HepG2 (cell line): ENCODE results near the gene SLC2A11. TPM values are rescaled to one million over a fixed set of nuclear protein-coding genes. Genes with fewer than 3 reads are reported as not detected.

Source experiments
- ATF3 ChIP-seq: sonication (generic); formaldehyde crosslinking; IDR thresholded peaks from 2 replicates; pipeline ENCODE4 v1.4.0; 2020; ENCODE audit warnings: missing genetic modification reagents
- BCL6 ChIP-seq: IDR thresholded peaks from 2 replicates; pipeline ENCODE4 v1.6.1; 2016; ENCODE audit warnings: missing genetic modification reagents, missing compliant biosample characterization
- CC2D1A ChIP-seq: sonication (generic); formaldehyde crosslinking; IDR thresholded peaks from 2 replicates; pipeline ENCODE4 v1.8.1; 2023; ENCODE audit warnings: mild to moderate bottlenecking, missing genetic modification reagents
- CREBL2 ChIP-seq: sonication (generic); formaldehyde crosslinking; IDR thresholded peaks from 2 replicates; pipeline ENCODE4 v1.8.1; 2023; ENCODE audit warnings: missing genetic modification reagents, mild to moderate bottlenecking, borderline replicate concordance
- HINFP ChIP-seq: sonication (generic); formaldehyde crosslinking; IDR thresholded peaks from 2 replicates; pipeline ENCODE4 v1.4.0; 2020; ENCODE audit warnings: low read depth, mild to moderate bottlenecking, missing genetic modification reagents
- HNRNPUL1 ChIP-seq: fragments of 200-400 bp; formaldehyde crosslinking; IDR thresholded peaks from 2 replicates; pipeline ENCODE4 v1.6.1; 2017; ENCODE audit warnings: low read depth, mild to moderate bottlenecking, low read length, moderate library complexity
- HOXA3 ChIP-seq: sonication (generic); formaldehyde crosslinking; IDR thresholded peaks from 2 replicates; pipeline ENCODE4 v1.5.0; 2020; ENCODE audit warnings: missing genetic modification reagents
- PHB2 ChIP-seq: fragments of 450-650 bp; IDR thresholded peaks from 2 replicates; pipeline ENCODE4 v1.6.1; 2018; ENCODE audit not compliant: partially characterized antibody
- SAFB2 ChIP-seq: sonication (generic); formaldehyde crosslinking; IDR thresholded peaks from 2 replicates; pipeline ENCODE4 v1.5.1; 2020; ENCODE audit warnings: missing genetic modification reagents, low read depth, mild to moderate bottlenecking, borderline replicate concordance
- SIX4 ChIP-seq: sonication (generic); formaldehyde crosslinking; IDR thresholded peaks from 2 replicates; pipeline ENCODE4 v1.4.0; 2020; ENCODE audit warnings: missing genetic modification reagents
- THAP11 ChIP-seq: IDR thresholded peaks from 2 replicates; pipeline ENCODE4 v1.6.1; 2016; ENCODE audit warnings: missing biosample characterization, missing genetic modification reagents
- U2AF2 ChIP-seq: fragments of 200-400 bp; formaldehyde crosslinking; IDR thresholded peaks from 2 replicates; pipeline ENCODE4 v1.6.1; 2017; ENCODE audit warnings: low read depth, mild to moderate bottlenecking, low read length
- ZBTB21 ChIP-seq: sonication (generic); formaldehyde crosslinking; IDR thresholded peaks from 2 replicates; pipeline ENCODE4 v1.4.0; 2020; ENCODE audit warnings: missing genetic modification reagents
- ZKSCAN8 ChIP-seq: IDR thresholded peaks from 2 replicates; pipeline ENCODE4 v1.6.1; 2016; ENCODE audit warnings: borderline replicate concordance, missing genetic modification reagents, missing compliant biosample characterization
- ZMYM2 ChIP-seq: sonication (generic); formaldehyde crosslinking; IDR thresholded peaks from 2 replicates; pipeline ENCODE4 v1.8.0; 2022; ENCODE audit warnings: mild to moderate bottlenecking, missing genetic modification reagents
- ZNF251 ChIP-seq: sonication (generic); formaldehyde crosslinking; IDR thresholded peaks from 2 replicates; pipeline ENCODE4 v1.9.0; 2021; ENCODE audit warnings: mild to moderate bottlenecking, missing genetic modification reagents
- ZNF451 ChIP-seq: sonication (generic); formaldehyde crosslinking; IDR thresholded peaks from 2 replicates; pipeline ENCODE4 v1.5.0; 2020; ENCODE audit warnings: mild to moderate bottlenecking, missing genetic modification reagents
- ZNF607 ChIP-seq: sonication (generic); formaldehyde crosslinking; IDR thresholded peaks from 2 replicates; pipeline ENCODE4 v1.5.1; 2020; ENCODE audit warnings: missing genetic modification reagents, mild to moderate bottlenecking, borderline replicate concordance
- ZNF609 ChIP-seq: sonication (generic); formaldehyde crosslinking; IDR thresholded peaks from 2 replicates; pipeline ENCODE4 v1.4.0; 2020; ENCODE audit warnings: mild to moderate bottlenecking, missing genetic modification reagents, borderline replicate concordance
- ZNF768 ChIP-seq: sonication (generic); formaldehyde crosslinking; IDR thresholded peaks from 2 replicates; pipeline ENCODE4 v1.4.0; 2020; ENCODE audit warnings: missing genetic modification reagents
- ZNF773 ChIP-seq: sonication (generic); formaldehyde crosslinking; IDR thresholded peaks from 2 replicates; pipeline ENCODE4 v1.4.0; 2020; ENCODE audit warnings: missing genetic modification reagents, borderline replicate concordance
- ZNF883 ChIP-seq: sonication (generic); formaldehyde crosslinking; IDR thresholded peaks from 2 replicates; pipeline ENCODE4 v1.5.1; 2020; ENCODE audit warnings: mild to moderate bottlenecking, missing genetic modification reagents; ENCODE audit errors: not compliant biosample characterization
- polyA plus RNA-seq, 8 experiments: library from polyadenylated mRNA; depleted of rRNA in 3 of 8; stranded (reverse) in 7 of 8; unstranded in 1 of 8; fragments of >200 nt; fragmentation: Illumina TruSeq in 4 of 8; extraction: Trizol in 4 of 8; gene quantifications; 2 replicates each; pipeline versions ENCODE4 v1.2.1 to v1.2.3, GENCODE V29; 2011 to 2016; ENCODE audit warnings: low read depth in 4 of 8, missing spikeins in 1 of 8, mixed read lengths in 1 of 8; ENCODE audit not compliant: insufficient read depth in 1 of 8
- total RNA-seq, 5 experiments: library from RNA; depleted of rRNA; stranded (reverse); fragments of >200 nt; fragmentation: Illumina TruSeq; extraction: Trizol; gene quantifications; 2 replicates each; pipeline ENCODE4 v1.2.3, GENCODE V29; 2016; ENCODE audit warnings: low read depth in 1 of 5

The SLC2A11 gene
- total and polyA plus RNA-seq, 2 of the 13 experiments (the other 11 are each of a cell fraction or from before 2014, with no cell fraction given), result 15.2 to 15.4 TPM

- TF ChIP-seq ZNF609 (CRISPR knock-in tag) (0 out of 2 replicates have a peak, but pooled peaks have one; percentile 19), SAFB2 (CRISPR knock-in tag) (no peak), ZNF451 (CRISPR knock-in tag) (0 out of 2 replicates have a peak, but pooled peaks have one; percentile 82), ZNF607 (CRISPR knock-in tag) (peak; percentile 8; the same call in 1 of the 2 replicates), HINFP (CRISPR knock-in tag) (peak; percentile 48; the same call in 1 of the 2 replicates), HNRNPUL1 (no peak), ZNF768 (CRISPR knock-in tag) (0 out of 2 replicates have a peak, but pooled peaks have one; percentile 12), PHB2 (no peak), ZNF773 (CRISPR knock-in tag) (peak; percentile 23; the same call in 1 of the 2 replicates), ZMYM2 (0 out of 2 replicates have a peak, but pooled peaks have one; percentile 29), ZNF251 (peak; percentile 45; the same call in 1 of the 2 replicates), CREBL2 (CRISPR knock-in tag) (peak; percentile 18; the same call in 1 of the 2 replicates), THAP11 (CRISPR knock-in tag) (0 out of 2 replicates have a peak, but pooled peaks have one; percentile 24), ZNF883 (CRISPR knock-in tag) (peak; percentile 30), CC2D1A (no peak), ZKSCAN8 (no peak), ATF3 (no peak), U2AF2 (no peak), SIX4 (CRISPR knock-in tag) (no peak), HOXA3 (peak; percentile 29; the same call in 1 of the 2 replicates), BCL6 (CRISPR knock-in tag) (peak; percentile 14; the same call in 1 of the 2 replicates), ZBTB21 (CRISPR knock-in tag) (0 out of 2 replicates have a peak, but pooled peaks have one; percentile 30)
Observed at GRCh38 chr22:23894710-23895598, 37.3 kb downstream of the SLC2A11 start (continued).
